Stromal cell of bone marrow (primary cell): ENCODE measurements around the gene ATP13A2.
A peak's percentile ranks its signal among the peaks of the same experiment; 100 is the strongest.

Source experiments
- DNase-seq: peaks from one replicate; pipeline ENCODE4 v3.0.0-alpha.2; 2012; ENCODE audit warnings: low read depth

Gene ATP13A2

DNA sequence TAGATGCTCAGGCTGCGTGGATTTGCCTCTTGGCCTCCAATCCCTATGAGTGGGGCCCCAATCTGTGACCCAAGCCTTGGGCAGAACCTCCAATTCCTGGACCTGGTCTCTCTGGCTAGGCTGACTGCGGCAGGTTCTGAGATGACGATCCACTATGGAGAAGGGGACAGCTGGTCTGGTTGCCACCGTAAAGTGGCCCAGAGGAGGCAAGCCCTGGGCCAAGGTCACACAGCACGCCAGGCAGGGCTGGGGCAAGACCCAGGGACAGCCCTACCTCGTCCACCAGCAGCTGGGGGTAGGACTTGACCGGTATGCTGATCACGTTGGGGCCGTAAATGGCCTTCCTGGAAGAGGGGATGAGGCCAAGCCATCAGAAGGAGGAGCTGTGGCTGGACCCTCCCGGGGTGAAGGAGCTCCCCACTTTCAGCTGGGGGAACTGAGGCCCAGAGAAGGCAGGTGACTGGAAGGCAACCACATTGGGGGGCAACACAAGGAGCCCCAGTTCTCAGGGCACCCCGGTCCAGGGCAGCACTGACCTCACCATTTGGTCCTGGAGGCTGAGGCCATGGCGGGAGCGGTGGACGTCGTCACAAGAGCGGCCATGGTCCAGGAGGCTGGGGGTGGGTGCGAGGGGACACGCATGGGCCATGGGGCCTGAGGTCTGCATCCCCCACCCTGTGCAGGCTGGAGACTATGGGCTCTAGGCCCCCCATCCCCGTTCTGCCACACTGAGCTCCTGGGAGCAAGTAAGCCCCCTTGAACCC lies 9.8 kb downstream of the ATP13A2 start:
- DNase-seq, result no peak

DNA sequence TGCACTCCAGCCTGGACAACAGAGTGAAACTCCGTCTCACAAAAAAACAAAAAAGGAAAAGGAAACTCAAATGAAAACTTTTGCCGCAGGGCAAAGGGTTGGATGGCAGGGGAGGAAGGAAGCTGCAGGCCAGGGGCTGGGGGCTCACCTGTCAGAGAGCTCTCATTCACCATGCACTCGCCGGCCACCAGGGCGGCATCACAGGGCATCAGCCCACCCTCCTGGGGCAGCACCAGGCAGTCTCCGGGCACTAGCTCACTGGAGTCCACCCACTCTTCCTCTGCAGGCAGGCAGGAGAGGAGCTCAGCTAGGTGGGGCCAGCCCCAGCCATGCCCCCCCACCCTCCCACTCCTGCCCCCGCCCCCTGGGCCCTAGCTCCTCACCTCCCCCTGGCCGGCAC lies 11.9 kb downstream of the ATP13A2 start:
- no peak for DNase-seq

- DNase-seq, result no peak
These were observed 13.1 kb downstream of the ATP13A2 start for GRCh38 chr1:16998589-16998988.

DNA sequence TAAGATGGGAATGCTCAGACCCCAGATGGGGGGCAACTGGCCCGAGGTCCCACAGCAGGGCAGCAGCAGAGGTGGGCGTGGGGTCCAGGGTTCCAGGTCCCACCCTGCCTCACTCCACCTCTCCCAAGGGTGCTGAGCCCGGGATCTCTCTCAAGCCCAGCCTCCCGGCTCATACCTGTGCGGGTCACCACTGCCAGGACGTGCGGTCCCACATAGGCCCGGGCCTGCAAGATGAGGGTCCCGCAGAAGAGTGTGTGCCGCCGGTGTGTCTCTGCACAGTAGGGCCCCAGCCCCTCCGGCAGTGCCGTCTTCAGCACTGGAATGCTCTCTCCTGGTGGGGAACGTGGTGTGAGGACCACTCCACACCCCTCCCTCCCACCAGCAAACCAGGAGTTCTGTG lies 14.9 kb downstream of the ATP13A2 start:
- DNase-seq, result no peak

DNA sequence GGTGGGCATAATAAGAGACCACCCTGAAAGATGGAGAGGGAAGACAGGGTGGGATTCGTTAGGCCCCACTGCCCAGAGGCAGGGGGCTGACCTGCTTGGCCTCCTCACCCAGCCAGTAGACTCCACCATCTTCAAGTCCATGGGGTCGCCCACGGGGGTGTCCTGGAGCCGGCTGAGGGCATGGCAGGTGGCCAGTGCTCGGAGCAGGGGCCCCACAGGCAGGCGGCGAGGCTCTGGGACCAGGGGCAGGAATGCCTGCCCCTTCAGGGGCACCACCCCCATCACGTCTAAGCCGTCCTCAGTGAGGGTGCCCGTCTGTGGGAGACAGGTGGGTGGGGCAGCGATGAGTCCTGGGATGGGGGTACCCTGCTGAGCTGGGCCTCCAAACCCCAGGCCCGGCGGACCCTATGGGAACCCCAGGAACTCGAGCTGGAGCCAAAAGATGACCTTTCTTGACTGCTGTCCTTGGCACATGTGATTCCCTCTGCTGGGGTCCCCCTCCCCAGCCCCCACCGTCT lies 18.1 kb downstream of the ATP13A2 start:
- DNase-seq, result no peak

- DNase-seq, result no peak
These were observed 19.1 kb downstream of the ATP13A2 start for GRCh38 chr1:16992675-16993074.

DNA sequence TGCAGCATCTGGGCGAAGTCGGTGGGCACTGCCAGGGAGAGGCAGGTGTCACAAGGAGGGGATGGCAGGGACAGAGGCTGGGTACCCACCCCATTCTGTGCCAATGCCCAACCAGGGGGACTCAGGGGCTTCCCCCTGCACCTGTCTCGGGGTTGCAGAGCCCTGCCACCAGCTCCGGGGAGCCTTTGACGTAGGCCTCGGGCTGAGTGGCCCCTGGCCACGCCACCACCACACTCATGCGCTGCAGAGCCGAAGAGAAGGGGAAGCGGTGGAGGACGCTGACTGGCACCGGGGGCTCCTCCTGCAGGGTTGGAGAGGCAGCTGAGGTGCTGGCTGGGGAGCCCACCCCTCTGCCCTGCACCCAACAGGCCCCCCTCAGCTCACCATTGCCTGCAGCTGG lies 19.6 kb downstream of the ATP13A2 start:
- no peak for DNase-seq

DNA sequence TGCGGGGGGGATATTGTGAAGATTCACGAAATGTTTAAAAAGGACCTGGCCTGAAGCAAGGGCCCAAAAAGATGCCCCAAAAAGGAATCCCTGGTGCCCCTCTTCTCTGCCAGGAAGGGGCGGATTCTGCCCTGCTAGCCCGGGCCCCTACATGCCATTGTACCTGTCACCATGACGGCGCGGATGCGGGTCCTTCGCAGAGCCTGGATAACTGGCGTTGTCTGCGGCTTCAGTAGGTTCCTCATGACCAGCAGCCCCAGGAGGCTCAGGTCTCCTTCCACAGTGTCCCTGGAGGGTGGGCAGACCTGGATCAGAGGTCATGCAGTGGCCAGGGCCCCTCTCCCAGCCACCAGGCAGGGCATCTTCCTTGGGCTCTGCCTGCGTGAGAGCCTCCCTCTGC lies 20.2 kb downstream of the ATP13A2 start:
- no peak for DNase-seq

- DNase-seq, result no peak
These were observed 21.9 kb downstream of the ATP13A2 start for GRCh38 chr1:16989676-16990391.

DNA sequence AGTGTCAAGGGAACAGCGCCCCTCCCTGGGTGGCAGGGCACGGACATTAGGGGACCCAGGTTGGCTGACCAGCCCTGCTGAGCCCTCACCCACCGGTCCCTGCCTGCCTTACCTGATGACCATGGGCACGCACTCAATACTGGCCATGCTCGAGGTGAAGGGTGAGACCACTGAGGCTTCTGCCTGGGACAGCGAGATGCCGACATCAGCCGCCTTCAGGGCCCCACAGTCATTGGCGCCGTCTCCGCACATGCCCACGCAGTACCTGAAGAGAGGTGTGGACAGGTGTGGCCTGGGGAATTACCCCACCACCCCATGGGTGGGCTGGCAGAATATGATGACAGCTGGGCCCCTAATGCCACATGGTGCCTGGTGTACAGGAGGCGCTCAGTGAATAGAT lies 23.5 kb downstream of the ATP13A2 start:
- no peak for DNase-seq

DNA sequence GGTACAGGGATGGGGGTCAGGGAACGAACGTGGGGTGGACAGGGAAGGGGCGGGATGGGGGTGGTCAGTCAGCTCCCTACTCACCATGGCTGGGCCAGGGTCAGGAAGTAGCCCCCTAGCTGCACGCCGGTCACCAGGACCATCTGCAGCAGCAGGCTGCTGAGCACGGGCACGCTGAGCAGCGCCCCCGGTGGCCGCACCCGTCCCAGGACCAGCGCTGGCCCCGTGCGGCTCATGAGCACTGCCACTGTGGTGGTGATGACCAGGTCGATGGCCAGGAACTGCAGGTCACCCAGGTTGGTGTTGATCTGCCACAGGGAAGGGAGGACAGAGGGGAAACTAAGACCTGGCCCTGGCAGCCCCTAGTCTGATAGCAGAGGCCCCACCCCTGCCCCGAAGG lies 24.8 kb downstream of the ATP13A2 start:
- no peak for DNase-seq

- no peak for DNase-seq
These were observed 25.2 kb downstream of the ATP13A2 start for GRCh38 chr1:16986560-16986959.

DNA sequence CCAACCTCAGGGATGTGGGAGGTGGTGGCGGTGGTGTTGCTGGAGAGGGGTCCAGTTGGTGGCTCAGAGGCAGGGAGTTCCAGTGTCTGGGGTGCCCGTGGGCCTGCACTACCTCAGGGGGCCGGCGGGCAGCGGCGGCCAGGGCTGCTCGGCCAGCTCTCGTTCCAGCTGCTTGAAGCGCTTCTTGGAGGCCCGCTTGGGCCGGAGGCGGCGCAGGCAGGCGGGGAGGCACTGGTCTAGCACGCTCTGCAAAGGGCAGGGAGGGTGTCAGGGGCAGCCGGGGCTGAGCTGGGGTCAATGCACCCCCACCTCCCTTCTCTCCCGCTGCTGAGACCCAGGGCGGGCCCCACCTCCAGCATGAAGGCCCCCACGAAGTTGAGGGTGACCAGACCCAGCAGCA lies 25.6 kb downstream of the ATP13A2 start:
- no peak for DNase-seq

DNA sequence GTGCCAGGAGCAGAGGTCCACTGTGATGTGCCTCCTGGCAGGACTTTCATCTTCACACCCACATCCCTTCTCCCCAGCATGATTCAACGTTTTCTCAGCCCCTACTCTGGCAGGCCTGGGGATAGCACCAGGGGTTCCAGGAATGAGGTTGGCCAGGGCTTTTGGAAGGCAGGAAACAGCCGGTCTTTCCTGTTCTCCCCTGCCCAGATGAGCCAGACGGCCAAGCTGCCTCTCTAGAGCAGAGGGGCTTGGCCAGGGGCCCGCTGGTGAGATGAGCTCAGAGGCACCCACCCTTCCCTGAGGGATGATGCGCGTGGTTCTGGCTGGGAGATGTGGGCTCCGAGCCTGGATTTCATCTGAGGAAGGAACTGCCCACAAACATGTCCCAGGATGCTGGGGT lies 27.0 kb downstream of the ATP13A2 start:
- DNase-seq, result peak; percentile 85

DNA sequence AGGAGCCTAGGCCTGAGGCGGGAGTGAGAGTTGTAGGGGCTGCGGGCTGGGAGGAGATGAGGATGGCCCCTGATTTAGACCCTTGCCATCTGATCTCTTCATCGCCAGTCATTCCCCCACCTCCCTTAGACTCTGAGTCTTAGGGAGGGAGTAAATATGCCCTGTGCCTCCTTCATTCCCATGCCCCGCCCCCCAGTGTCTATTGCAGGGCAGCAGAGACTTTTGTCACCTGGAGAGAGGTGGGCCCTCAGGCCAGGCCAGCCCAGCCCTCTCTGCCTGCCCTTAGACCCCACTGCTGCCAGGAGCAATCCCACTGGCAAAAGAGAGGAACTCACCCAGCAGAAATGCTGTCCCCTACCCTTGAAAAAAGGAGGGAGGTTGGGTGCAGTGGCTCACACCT lies 28.1 kb downstream of the ATP13A2 start:
- no peak for DNase-seq

- DNase-seq, result no peak
These were observed 28.8 kb downstream of the ATP13A2 start for GRCh38 chr1:16982902-16983301.

DNA sequence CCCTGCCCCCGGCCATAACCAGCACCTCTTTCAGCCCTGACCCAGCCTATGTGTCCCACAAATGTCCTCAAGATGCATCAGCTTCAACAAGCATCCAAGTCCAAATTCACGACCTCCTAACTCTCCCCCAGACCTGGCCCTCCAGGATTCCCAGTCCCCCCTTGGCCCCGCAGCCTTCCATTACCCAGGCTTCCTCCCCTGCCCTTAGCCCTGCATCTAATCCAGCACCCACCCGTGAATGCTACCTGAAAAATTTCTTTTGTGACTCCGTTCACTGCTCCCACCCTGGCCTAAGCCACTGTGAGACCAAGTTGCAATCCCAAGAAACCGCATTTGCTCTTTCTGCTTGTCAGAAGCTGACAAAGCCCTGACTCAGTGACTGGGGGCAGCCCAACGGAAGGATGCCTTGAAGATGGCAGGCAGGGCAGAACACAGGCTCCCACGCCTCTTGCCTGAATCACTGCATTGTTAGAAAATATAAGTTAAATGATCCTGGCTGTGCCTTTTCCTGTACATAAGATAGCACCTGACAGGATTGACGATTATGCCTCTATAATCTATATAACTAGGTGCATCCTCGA lies 30.4 kb downstream of the ATP13A2 start:
- DNase-seq, result peak; percentile 73

DNA sequence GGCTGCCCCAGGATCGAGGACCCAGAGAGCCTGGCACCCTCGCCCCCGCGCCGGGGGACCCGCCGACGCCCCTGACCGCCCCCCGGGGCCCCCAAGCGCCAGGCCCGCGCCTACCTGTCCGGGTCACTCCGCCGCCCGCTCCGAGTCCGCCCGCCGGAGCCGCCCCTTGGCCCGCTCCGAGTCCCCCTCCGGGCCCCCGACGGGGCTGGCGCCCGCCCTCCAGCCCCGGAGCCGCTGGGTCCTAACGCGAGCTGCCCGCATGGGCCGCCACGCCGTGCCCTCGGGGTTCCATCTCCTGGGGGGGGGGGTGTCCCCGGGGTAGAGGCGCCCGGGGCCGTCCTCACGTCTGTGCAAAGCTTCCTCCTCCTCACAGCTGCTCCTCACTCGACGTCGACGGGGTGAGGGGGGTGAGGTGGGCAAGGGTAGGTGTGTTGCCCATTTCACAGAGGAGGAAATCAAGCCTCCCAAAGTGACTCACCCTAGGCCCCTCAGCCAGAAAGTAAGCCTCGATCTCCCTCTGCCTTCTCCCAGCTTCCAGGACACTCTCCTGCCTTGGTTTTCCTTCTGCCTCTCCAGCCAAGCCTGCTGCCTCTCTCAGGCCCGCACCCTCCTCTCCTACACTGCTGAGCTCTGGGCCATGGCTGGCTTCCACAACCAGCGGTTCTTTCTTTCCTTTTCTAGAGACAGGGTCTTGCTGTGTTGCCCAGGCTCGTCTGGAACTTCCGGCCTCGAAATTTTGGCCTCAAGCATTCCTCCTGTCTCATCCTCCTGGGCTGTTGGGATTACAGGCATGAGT lies 31.1 kb downstream of the ATP13A2 start, which contains the start of gene MFAP2:
MFAP2 (minus strand) TSS at position 148 of the 796 bp plus-strand sequence. CDS start 2,347 bp downstream, outside the sequence.
- no peak for DNase-seq

GRCh38 chr1:16979475-16980327 lies 32.0 kb downstream of the ATP13A2 start:
- DNase-seq, result no peak

DNA sequence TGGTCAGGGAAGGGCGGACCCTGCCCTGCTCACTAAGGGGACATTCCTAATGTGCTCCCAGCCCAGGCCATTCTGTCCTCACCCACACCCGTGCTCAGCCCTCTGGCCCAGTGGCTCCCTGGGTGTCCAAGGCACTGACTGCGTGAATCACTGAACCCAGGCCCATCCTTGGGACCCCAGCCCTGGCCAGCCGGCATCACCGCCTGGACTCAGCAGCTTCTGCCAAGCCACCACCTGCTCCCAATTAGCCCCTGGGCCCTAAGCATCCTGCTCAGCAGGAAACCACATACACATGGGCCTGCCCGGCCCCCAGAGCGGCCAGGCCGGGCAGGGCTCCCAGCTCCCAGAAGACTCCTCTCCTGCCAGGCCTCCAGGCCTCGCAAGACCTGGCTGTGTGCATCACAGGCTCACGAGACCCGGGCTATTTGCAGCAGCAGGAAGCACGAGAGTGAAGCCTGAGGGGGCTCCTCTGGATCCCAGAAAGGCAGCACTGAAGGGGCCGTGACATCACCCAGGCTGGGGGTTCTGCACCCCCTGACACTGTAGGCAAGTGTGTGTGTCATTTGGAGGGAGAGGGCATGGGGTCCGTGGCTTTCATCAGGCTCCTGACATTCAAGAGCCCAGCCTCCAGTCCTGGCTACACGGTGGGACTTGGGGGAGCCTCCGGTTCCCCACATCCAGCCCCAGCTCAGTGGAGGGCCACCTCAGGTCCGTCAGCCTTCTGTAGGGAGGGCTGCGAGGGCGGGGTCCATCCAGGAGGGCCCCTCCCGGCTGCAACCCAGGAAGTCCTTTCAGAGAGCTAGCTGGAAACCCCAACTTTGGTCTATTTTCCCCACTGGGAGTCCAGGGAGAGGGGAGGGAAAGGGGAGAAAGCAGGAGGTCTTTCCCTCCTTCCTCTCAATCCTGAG lies 32.9 kb downstream of the ATP13A2 start:
- no peak for DNase-seq
